Breast epithelium (tissue), 4 donors: ENCODE results near the gene CRIM1. TPM values are rescaled to one million over a fixed set of nuclear protein-coding genes. Genes with fewer than 3 reads are reported as not detected.

Experiments
- DNase-seq, 2 donors: peaks; one replicate each; pipeline ENCODE4 v3.0.0-alpha.2; 2019; ENCODE audit warnings: low spot score in 2 of 2
- H3K27ac ChIP-seq, 2 donors: fragments of 200-600 bp; sonication (generic) in 1 of 2; one replicate each; pipeline ENCODE4 v1.5.1; 2016 to 2019; ENCODE audit warnings: mild to moderate bottlenecking in 1 of 2
- H3K27me3 ChIP-seq, 2 donors: fragments of 200-600 bp; sonication (generic) in 1 of 2; one replicate each; pipeline versions ENCODE4 v1.5.1 to v1.6.0; 2017 to 2019; ENCODE audit warnings: control low read depth in 1 of 2, mild to moderate bottlenecking in 1 of 2
- H3K36me3 ChIP-seq: fragments of 200-600 bp; one replicate; pipeline ENCODE4 v1.5.1; 2019
- H3K4me1 ChIP-seq, 2 donors: fragments of 200-600 bp; sonication (generic); one replicate each; pipeline ENCODE4 v1.5.1; 2016 to 2019; ENCODE audit warnings: control low read depth in 1 of 2
- H3K4me3 ChIP-seq, 3 donors: fragments of 200-600 bp; sonication (generic); 1 replicate in 2 of 3; 2 replicates in 1 of 3; pipeline ENCODE4 v1.5.1; 2016 to 2019; ENCODE audit warnings: mild to moderate bottlenecking in 3 of 3, moderate library complexity in 2 of 3
- H3K9me3 ChIP-seq, 2 donors: fragments of 200-600 bp; sonication (generic) in 1 of 2; one replicate each; pipeline ENCODE4 v1.5.1; 2016 to 2019; ENCODE audit warnings: control low read depth in 1 of 2
- CTCF ChIP-seq, 3 donors: fragments of 450-650 bp; IDR thresholded peaks; one replicate each; pipeline ENCODE4 v1.5.1; 2016 to 2017; ENCODE audit warnings: antibody characterized with exemption in 3 of 3, mild to moderate bottlenecking in 3 of 3, moderate library complexity in 3 of 3
- POLR2A ChIP-seq: fragments of 450-650 bp; IDR thresholded peaks from one replicate; pipeline ENCODE4 v1.6.1; 2016; ENCODE audit warnings: antibody characterized with exemption, mild to moderate bottlenecking, moderate library complexity
- POLR2AphosphoS5 ChIP-seq, 3 donors: sonication (generic); formaldehyde crosslinking; IDR thresholded peaks; one replicate each; pipeline ENCODE4 v1.6.1; 2017; ENCODE audit warnings: antibody characterized with exemption in 3 of 3
- intact Hi-C: fragments of 100-400 bp; cut with DNase I; formaldehyde crosslinking; loops from one replicate; pipeline ENCODE4 v1.15.1; 2023; ENCODE audit warnings: low total_unique reads
- total RNA-seq, 3 donors: library from RNA; depleted of rRNA; stranded (reverse); fragments of >200 nt; gene quantifications; one replicate each; pipeline ENCODE4 v1.1.0, GENCODE V29; 2016

CRIM1 gene
- total RNA-seq, 3 donors from 2014 or later = 166 to 187 (median 178) TPM

- no peak for TF ChIP-seq POLR2A
- no peak for TF ChIP-seq POLR2AphosphoS5 (IDR thresholded peaks at IDR 0.05)
- no peak for TF ChIP-seq CTCF (IDR thresholded peaks at IDR 0.05)
- intact Hi-C loops = no loop called here
These were observed 222.3 kb downstream of the CRIM1 start for GRCh38 chr2:36577884-36578283.

GRCh38 chr2:36578343-36579296 lies 223.0 kb downstream of the CRIM1 start:
- Histone ChIP-seq H3K27me3 (no peaks in the 10 kb centered on the region), H3K4me1 (no peaks in the 10 kb centered on the region), H3K36me3 (no peaks in the 10 kb centered on the region), H3K4me3 (peak overlapping the region in 1 of 3 donors; percentile 6), H3K27ac (peak overlapping the region; percentile 62 to 69), H3K9me3 (no peaks in the 10 kb centered on the region)
- no peak for DNase-seq
- intact Hi-C loops = no loop called here
- TF ChIP-seq POLR2A = no peak
- no peak for TF ChIP-seq CTCF (IDR thresholded peaks at IDR 0.05)

More at GRCh38 chr2:36577884-36578283, 222.3 kb downstream of the CRIM1 start:
- Histone ChIP-seq H3K9me3 (no peaks in the 10 kb centered on the region), H3K27ac (no peak overlapping the region), H3K36me3 (no peaks in the 10 kb centered on the region), H3K4me1 (no peaks in the 10 kb centered on the region), H3K4me3 (no peak overlapping the region), H3K27me3 (no peaks in the 10 kb centered on the region)
- no peak for DNase-seq

GRCh38 chr2:36579297-36579664 lies 223.7 kb downstream of the CRIM1 start:
- TF ChIP-seq POLR2AphosphoS5 (IDR thresholded peaks at IDR 0.05) (no peak), CTCF (IDR thresholded peaks at IDR 0.05) (no peak), POLR2A (no peak)
- H3K4me1 ChIP-seq = no peaks in the 10 kb centered on the region
- no peak overlapping the region for H3K4me3 ChIP-seq
- DNase-seq = no peak
- no peaks in the 10 kb centered on the region for H3K9me3 ChIP-seq
- no peaks in the 10 kb centered on the region for H3K27me3 ChIP-seq
- H3K27ac ChIP-seq = peak overlapping the region; percentile 62 to 69
- no peaks in the 10 kb centered on the region for H3K36me3 ChIP-seq
- intact Hi-C loops = no loop called here

- no peak overlapping the region for H3K27ac ChIP-seq
- H3K36me3 ChIP-seq = no peaks in the 10 kb centered on the region
These were observed 227.0 kb downstream of the CRIM1 start for GRCh38 chr2:36582538-36582937.

More at GRCh38 chr2:36582538-36582937, 227.0 kb downstream of the CRIM1 start:
- intact Hi-C loops = no loop called here
- Histone ChIP-seq H3K9me3 (no peaks in the 10 kb centered on the region), H3K4me1 (no peaks in the 10 kb centered on the region), H3K27me3 (no peaks in the 10 kb centered on the region), H3K4me3 (no peak overlapping the region)
- TF ChIP-seq POLR2AphosphoS5 (IDR thresholded peaks at IDR 0.05) (no peak), POLR2A (no peak), CTCF (IDR thresholded peaks at IDR 0.05) (no peak)
- DNase-seq = no peak
